Hematopoietic multipotent progenitor cell treated with erythropoietin and hydrocortisone succinate and interleukin-3 and kit ligand, for 15 days (in vitro differentiated cells): Measurements from ENCODE around the gene PDCD1LG2.
"Not testable (repeated sequence)": the region's sequence is repeated elsewhere in the genome, so short reads cannot be mapped to it uniquely, and the experiment has no call there.

ENCODE experiments used
- DNase-seq: peaks from one replicate; pipeline ENCODE4 v3.0.0-alpha.2; 2015; ENCODE audit warnings: low spot score

PDCD1LG2 gene

DNA sequence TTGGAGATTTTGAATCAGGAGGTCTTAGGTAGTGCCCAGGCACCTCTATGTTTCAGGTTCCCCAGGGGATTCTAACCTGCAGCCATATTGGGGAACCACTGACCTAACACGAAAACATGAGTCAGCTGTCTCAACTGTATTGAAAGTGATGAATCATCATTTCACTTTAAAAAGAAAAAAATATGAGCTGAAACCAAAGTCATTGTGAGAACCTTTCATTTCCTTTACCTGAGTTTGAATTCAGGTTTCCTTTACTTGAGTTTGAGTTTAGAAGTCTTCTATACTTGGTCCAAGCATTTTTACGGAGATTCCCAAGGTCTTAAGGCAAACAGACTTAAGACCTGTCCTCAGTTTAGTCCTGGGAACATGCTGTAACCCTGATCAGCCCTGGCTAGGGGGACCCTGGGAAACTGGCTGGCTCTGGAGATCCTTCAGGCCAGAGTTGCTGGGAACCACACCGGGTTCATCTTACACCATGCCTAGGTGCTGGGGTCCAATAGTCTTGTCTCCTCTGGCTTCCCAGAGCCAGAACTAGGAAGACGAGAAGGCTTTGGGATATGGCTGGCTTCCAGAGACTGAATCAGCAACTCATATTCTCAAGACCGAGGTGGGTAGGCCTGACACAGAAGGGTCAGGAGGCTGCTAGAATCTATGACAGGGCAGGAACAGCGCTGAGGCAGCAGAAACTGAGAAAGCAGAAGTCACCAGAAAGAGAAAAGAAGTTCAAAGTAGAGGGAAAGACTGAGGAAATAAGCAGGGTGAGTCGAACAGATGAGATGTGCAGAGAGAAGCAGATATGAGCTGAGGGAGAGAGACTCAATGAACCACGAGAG, 16.4 kb upstream of the PDCD1LG2 start:
- peak; percentile 50 for DNase-seq

DNA sequence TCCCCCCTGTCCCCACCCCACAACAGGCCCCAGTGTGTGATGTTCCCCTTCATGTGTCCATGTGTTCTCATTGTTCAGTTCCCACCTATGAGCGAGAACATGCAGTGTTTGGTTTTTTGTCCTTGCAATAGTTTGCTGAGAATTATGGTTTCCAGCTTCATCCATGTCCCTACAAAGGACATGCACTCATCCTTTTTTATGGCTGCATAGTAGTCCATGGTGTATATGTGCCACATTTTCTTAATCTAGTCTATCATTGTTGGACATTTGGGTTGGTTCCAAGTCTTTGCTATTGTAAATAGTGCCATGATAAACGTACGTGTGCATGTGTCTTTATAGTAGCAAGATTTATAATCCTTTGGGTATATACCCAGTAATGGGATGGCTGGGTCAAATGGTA, 15.6 kb upstream of the PDCD1LG2 start:
- DNase-seq = not testable (repeated sequence)

DNA sequence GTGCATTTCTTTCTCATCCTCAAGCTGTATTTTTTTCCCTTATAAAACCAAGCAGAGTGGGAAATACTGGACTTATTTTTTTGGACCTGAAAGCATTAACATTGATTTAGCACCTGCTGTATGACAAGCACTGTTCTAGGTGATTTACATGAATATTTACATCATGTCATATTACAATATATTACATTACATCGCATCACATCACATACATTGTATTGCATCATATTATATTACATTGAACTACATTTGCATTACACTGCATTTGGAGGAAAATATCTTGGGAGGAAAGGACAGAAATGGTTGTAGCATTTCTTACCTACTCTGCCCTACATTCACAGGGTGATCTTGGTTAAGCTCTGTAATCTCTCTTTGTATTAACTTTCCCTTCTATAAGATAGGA, 11.2 kb upstream of the PDCD1LG2 start:
- DNase-seq = no peak

DNA sequence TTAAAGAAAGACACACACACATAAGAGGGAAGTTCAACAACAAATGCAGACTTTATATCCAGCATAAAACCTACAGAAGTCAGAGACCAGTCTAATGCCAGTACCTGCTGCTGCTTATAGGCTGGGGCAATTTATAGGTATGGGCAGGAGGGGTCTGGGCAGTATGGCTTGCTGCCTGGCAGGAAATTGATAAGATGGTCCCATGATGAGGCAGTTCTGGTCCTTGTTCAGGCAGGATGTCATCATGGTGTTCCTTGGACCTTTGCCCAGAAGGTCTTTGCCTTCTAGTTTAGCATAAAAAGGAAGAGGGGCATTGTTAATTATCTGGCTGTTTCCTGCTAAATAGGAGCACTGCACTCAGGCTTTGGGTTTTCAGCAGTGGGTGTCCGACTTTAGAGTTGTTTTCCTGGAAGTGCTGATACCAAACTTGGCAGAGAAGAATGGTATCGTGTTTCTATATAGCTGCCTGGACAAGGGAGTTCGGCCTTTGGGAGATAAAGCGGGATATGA, 10.4 kb upstream of the PDCD1LG2 start:
- DNase-seq = peak; percentile 63

DNA sequence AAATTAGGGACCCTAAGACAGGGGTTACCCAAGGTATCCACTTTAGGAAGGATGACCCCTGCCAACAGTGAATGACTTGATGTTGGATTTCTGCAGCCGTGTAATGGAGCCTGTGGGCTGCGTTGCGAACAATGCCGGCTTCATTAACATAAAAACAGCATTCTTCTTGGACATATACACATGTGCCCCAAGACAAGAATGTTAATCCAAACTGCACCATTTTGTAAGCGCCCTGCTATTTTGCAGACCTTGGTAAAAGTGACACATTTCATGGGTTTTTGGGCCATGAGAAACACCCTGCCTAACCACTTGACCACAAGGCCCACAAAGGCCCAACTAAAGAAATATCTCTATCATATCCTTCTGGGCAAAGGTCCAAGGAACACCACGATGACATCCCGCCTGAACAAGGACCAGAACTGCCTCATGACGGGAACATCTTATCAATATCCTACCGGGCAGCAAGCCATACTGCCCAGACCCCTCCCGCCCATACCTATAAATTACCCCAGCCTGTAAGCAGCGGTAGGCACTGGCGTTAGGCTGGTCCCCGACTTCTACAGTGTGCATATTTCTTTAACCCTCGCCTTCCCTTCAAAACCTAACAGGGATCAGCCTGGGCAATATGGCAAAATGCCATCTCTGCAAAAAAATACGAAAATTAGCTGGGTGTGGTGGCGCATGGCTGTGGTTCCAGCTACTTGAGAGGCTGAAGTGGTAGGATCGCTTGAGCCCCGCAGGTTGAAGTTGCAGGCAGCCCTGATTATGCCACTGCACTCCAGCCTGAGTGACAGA, 9.7 kb upstream of the PDCD1LG2 start:
- DNase-seq = peak; percentile 51

DNA sequence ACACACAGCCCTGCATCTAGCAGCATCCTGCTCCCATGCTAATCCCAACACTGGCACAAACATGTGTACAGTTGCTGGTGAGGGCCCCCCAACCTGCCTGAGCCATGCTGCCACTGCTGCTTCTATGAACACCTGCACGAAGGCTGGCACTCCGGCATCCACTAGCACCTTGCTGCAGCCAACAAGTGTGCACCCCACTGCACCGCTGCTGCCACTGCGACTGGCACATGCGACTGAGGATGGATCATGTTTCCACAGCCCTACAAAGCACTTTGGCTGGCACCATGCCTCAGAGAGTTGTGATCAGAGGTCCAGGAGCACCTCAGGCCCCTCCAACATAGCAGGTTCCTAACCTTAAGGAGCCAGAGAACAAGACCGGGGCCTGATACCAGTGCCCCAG, 7.8 kb upstream of the PDCD1LG2 start:
- no peak for DNase-seq

DNA sequence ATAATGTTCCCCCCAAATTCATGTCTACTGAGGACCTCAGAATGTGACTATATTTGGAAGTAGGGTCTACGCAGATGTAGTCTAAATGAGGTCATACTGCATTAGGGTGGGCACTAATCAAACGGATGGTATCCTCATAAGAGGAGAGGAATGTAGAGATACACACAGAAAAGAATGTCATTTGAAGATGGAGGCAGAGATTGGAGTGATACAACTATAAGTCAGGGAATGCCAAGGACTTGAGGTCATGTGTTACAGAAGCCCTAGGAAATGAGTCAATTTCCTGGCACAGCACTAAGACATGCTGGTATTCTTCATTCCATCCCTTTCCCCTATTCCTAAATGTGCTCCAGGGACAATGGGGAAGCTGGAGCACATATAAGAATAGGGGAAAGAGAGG, 758 bp upstream of the PDCD1LG2 start:
- DNase-seq = no peak

DNA sequence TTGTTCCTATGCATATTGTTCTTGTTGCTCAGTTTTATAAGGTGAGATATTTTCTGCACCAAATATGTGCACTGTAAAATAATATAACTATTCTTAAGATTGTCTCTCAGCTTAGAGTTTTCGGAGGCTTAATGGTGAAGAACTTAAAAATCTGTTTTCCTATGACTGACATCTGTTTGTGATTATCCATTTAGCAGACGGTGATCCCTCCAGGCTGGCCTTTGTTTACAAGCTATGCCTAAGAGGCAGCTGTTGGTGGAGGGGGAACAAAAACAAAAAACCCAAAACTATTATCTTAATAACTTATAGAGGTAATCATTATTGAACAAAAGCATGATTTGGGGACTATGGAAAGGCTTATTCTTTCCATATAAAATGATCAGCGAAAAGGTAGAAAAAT, 658 bp downstream of the PDCD1LG2 start:
- no peak for DNase-seq

DNA sequence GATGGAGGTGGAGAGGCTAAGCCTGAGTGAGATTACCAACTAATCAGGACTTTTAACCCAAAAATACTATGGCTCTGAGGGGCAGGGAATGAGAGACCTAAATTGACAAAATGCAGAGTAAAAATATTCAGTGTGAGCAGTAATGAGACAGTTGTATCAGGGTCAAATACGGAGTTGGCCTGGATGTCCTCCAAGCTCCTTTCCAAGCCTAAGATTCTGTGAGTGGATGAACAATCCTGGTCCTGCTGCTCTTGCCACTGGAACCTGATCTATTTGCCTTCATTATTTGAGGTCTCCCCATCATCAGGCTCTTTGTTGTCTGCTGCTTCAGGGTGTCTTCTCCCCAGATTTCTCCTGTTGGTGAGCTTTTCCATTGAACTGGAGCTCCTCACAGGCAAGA, 1.1 kb downstream of the PDCD1LG2 start:
- DNase-seq = no peak

DNA sequence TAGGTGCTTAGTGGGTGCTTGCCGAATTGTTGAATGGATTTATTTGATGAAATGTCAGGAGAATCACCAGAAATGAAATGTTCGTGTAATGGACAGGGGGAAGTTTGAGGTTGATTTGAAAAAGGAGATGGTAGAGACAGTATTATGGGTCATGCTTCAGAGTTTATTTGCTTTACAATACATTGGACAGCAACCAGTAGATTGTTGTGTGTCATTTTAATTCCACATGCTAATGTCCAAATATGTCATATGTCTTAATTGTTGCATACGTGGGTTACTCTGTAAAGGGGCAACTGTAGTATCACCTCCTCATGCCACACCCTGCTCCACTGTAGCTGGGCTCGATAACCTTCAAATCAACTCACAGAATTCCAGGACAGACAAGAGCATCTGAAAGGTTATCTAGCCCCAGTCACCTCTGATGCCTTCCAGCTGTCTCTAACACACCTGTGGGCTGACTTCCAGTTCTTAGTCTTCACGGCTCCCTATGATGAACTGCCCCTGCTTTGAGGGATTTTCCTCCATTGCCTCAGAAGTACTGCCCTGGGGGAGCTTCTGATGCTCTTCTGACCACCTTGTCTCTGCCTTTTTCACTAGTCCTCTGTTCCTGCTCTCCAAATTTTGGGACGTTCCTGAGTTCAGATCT, 1.7 kb downstream of the PDCD1LG2 start:
- DNase-seq = no peak

DNA sequence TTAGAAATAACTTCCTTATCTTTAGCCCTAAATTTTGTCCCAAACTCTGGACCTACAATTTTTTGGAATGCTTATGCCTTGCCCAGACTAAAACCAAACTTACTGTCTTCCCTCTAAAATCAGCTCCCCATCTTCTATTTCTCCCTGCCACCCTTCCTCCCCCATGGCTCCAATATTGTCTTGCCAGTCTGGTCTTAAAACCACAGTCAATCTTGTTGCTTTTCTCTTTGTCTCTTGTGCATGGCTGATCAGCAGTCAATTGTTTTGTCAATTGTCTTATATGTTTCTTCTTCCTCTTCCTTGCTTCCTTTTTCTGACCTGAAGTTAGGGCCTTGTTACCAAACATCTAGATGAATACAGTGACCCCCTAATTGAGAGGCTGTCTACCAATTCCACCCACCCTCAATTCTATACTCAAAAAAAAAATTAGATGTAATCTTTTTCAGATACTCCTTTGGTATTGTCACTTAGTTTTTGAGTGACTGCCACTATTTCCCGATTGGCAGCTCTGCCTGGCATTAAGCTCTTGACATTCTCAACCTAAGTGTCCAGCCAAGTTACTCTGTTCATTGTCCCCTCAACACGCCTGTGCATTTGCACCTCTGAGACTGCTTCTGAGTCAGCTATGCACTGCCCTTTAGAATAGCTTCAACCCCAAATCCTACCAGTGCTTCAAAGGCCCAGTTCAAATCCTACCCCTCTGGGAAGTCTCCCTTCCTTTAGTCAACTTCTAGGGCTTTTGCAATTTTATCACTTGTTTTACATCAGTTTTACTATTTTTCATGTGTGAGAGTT, 2.5 kb downstream of the PDCD1LG2 start:
- DNase-seq = no peak

DNA sequence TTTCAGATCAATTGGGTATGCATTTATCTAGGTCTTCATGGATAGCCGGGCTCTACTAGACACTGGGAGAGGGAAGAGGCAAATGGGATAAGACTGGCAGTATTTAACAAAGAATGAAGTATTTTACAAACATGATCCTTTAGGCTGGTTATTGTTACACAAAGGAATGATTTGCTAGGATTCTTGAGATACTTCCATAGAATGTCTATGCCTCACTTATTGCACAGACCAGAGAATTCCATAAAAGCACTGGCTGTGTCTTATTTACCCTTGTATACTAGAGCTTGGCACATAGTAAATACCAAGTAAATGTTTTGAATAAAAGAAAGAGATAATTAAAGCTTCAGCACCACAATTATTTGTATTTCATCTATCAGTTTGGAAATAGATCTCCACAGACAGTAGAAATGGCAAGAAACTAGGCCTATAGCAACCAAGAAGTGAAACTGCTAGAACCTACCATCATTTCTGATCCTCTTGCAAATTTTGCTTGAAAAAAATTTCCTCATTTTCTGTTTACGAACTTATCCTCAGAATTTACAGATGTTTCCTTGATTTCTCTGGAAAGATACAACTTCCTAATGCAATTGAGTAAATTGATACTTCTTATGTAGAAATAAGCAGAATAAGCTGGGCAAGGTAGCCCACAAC, 3.8 kb downstream of the PDCD1LG2 start:
- DNase-seq = no peak

DNA sequence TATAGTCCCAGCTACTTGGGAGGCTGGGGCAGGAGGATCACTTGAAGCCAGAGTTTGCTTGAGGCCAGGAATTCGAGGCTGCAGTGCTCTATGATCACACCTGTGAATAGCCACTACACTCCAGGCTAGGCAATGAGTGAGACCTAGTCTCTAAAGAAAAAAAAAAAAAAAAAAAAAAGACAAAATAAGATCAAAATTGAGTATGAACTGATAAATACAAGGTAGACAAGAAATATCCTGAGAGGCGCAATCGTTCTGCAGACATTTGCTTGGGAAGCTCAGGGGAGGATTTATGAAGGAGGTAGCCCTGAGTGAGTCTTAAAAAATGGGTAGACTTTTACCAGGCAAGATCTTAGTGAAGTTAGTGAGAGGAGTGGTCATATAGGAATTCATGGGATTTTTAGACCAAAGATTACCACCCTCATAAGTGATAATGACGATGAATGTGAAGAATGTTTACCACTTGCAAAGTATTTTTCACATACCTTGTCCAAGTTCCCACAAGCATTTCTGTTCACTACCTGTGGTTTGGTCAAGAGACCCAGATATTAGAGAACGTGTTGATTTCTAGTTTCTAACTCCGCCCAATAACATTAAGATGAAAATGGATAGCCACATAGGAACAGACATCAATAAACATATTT, 4.4 kb downstream of the PDCD1LG2 start:
- no peak for DNase-seq

DNA sequence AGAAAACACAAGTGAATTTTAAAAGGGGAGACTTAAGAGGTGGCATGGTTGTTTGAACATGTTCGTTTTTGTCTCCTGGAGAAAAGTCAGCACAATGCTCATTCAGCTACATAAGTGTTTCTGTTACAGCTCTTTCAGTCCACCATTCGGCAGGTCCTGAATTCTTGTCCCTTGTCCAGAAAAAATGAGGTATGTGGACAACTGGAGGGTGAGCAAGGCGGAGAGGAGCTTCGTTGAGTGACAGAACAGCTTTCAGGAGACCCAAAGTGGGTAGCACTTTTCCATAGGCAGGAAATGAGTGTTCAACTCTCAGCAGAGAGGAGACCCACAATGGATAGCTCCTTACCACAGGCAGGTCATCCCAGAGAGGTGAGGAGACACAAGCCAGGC, 4.9 kb downstream of the PDCD1LG2 start:
- DNase-seq = no peak

DNA sequence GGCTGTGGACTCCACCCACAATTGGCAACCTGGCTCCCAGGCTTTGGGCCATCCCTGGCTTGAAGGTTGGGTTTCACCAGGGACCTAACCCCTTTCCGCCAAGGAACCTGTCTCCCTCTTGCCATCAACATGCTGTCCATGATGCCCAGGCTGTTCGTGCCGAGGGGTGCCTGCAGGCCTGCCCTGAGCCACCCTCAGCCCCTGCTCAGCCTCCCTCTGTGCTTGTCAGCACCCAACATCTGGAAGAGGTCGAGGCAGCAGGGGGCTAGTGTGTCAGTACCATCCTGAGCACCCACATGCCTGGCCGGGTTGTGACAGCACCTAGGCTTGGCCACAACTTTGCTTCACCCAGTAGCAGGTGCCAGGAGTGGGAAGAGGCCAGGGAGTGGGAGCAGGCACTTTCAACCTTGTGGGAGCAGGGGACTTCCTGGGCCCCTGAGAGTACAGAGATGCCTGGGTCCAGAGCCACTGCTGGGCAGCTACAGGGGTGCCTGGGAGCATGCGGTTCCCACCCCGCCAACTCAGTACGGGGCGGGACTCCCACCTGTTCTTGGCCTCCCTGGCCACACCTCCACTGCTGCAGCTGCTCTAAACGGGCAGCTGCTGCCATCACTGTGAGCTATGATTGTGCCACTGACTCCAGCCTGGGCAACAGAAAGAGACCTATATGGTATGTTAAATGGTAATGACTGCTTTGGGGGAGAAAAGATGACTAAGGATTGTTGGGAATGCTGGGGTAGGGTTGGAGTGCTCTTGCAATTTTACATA, 6.3 kb downstream of the PDCD1LG2 start:
- no peak for DNase-seq

DNA sequence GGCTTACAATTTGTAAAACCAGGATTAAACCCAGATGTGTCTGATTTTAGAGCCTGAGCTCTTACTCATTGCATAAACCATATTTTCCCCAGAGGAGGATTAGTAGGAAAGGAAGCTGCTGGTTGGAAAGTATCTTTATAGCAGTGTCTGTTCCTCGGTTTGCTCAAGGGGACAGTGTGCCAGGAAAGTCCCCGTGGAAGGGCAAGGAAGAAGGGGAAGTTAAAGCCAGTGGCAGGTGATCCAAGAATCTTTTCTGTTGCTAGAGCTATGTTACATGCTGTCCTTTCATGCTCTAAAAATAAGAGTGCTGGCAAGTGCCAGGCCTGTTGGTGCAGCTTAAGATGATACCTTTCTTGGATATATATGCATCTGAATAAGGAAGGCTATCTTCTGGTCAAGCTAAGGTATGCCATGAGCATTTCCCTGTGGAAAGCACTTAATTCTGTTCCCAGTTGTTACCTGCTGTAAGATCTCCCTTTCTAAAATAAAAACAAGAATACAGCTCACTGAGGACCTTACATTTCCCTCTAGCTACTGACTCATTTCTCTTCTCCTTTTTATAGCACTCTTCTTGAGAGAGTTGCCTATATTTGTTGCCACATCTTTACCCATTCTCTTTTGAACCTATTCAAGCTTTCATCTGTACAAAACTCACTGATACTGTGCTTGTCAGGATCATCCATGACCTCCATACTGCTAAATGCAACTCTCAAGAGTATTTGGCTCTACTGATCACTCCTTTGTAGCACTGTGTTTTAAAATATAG, 8.0 kb downstream of the PDCD1LG2 start:
- DNase-seq = no peak

DNA sequence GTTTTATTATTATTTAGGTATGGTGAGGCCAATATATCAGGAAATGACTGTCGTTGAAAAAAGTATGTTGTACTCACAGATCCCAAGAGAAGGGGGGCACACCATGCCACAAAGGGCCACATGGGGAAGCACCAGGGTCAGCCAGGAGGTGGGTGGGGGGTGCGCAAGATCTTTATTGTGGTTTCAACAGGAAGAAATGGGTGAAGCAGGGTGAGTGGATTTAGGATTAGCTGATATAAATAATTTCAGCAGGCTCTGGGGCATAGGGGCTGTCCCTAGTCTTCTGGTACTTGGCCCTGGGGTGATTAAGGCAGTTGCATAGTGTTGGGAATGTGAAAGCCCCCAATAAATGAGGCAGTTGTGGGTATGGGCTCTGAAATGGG, 8.6 kb downstream of the PDCD1LG2 start:
- no peak for DNase-seq

DNA sequence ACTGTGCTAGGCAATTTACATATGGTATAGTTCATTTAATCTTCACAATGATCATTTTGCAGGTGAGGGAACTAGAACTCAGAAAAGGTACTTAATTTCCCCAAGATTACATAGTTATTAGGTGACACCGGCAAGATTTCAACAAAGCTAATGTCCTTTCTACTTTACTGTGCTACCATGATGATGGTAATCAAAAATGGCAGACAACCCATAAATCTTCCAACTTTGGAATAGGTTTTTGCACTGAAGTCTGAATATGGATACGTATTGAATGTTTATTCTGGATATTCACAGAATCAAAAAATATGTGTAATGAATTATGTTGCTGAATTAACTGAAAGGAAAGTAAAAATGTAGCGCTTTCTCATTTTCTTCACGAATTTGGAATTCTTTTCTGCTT, 13.8 kb downstream of the PDCD1LG2 start:
- DNase-seq = no peak

DNA sequence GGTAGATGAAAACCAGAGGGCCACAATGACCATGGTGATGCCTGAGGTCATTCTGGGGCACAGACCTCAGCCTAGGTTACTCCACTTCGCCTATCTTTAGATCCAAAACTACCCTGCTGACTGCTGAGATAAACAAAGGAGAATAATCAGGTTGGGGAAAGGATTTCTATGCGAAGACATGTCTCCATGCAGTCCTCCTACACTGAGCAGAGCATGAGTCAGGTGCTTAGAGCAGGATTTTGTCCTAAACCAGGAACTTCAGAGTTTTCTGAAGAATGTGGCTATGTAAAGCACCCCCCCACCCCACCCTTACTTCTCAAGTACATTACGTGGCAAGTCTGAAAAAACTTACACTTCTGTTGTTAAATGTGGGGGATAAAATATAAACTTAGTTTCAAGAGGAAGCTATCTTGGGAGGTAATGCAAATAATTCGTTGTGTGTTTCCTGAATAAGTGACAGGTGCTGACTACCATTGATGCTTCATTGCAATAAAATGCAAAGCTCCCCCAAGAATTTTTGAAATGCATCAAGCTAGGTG, 19.4 kb downstream of the PDCD1LG2 start:
- no peak for DNase-seq
